HG02938 (cell line): ENCODE data around the gene ABHD4.
"Not testable (repeated sequence)": the region's sequence is repeated elsewhere in the genome, so short reads cannot be mapped to it uniquely, and the experiment has no call there.

Experiments
- ATAC-seq: cut with Tn5 transposase; IDR thresholded peaks from one replicate; pipeline ENCODE4 v1.9.1; 2021; ENCODE audit warnings: mild to moderate bottlenecking, moderate library complexity; ENCODE audit not compliant: unreplicated experiment

ABHD4 gene

GRCh38 chr14:22598099-22598895 is at the start of gene ABHD4:
TSS of gene ABHD4 (plus strand) at chr14:22598300. CDS start at chr14:22598307, 7 bp downstream.
- ATAC-seq, result peak; percentile 72

GRCh38 chr14:22549324-22549962 is 48.7 kb upstream of the ABHD4 start:
- ATAC-seq, result no peak

GRCh38 chr14:22549981-22550673 is 48.0 kb upstream of the ABHD4 start:
- ATAC-seq, result peak; percentile 48

- ATAC-seq, result no peak
These were observed 46.5 kb upstream of the ABHD4 start for GRCh38 chr14:22551605-22551997.

- no peak for ATAC-seq
These were observed 45.9 kb upstream of the ABHD4 start for GRCh38 chr14:22552001-22552826.

GRCh38 chr14:22552827-22553076 is 45.3 kb upstream of the ABHD4 start:
- no peak for ATAC-seq

- no peak for ATAC-seq
These were observed 44.7 kb upstream of the ABHD4 start for GRCh38 chr14:22553445-22553844.

- ATAC-seq, result not testable (repeated sequence)
These were observed 44.1 kb upstream of the ABHD4 start for GRCh38 chr14:22553861-22554497.

- ATAC-seq, result no peak
These were observed 43.4 kb upstream of the ABHD4 start for GRCh38 chr14:22554498-22555383.

GRCh38 chr14:22555384-22556011 is 42.6 kb upstream of the ABHD4 start:
- peak; percentile 4 for ATAC-seq

- ATAC-seq, result peak; percentile 77
These were observed 41.8 kb upstream of the ABHD4 start for GRCh38 chr14:22556021-22556989.

- ATAC-seq, result peak; percentile 27
These were observed 41.0 kb upstream of the ABHD4 start for GRCh38 chr14:22556990-22557623.

- ATAC-seq, result no peak
These were observed 40.3 kb upstream of the ABHD4 start for GRCh38 chr14:22557846-22558220.

- no peak for ATAC-seq
These were observed 39.7 kb upstream of the ABHD4 start for GRCh38 chr14:22558221-22558913.

GRCh38 chr14:22559041-22559440 is 39.1 kb upstream of the ABHD4 start:
- no peak for ATAC-seq

- no peak for ATAC-seq
These were observed 37.3 kb upstream of the ABHD4 start for GRCh38 chr14:22560662-22561365.

- ATAC-seq, result no peak
These were observed 36.8 kb upstream of the ABHD4 start for GRCh38 chr14:22561366-22561660.
